ENCODE measurements around the gene CITED2. TPM values are rescaled to one million over a fixed set of nuclear protein-coding genes. Genes with fewer than 3 reads are reported as not detected.

Gene CITED2
- 250 and 268 TPM in 2 replicates for polyA plus RNA-seq (2013)

GRCh38 chr6:139374357-139375225 lies at the start of gene CITED2:
Gene CITED2 (minus strand): TSS chr6:139374648. CDS start chr6:139373944, 704 bp downstream.
- H3K79me2 ChIP-seq (ENCODE audit: control insufficient read depth, insufficient read depth, low read length, poor library complexity): peaks cover 24% of the 10 kb centered on the region
- peak within 1 kb of the TSS; percentile 96 for H3K4ac ChIP-seq (ENCODE audit: low read depth, low read length)
- H3K9ac ChIP-seq (ENCODE audit: low read length): peak within 1 kb of the TSS; percentile 100
- peak within 1 kb of the TSS; percentile 97 for H3K4me3 ChIP-seq (ENCODE audit: low read depth, low read length)
- H3K36me3 ChIP-seq (ENCODE audit: control insufficient read depth in 1 of 2, insufficient read depth in 2 of 2, low read length in 2 of 2): peaks cover 9 to 10% of the 10 kb centered on the region in 2 experiments
- peak within 1 kb of the TSS; percentile 75 for H4K12ac ChIP-seq (ENCODE audit: low read depth, low read length)
- peak within 1 kb of the TSS; percentile 98 for H3K14ac ChIP-seq (ENCODE audit: low read length)
- peak within 1 kb of the TSS; percentile 94 for H2BK12ac ChIP-seq (ENCODE audit: low read length)
- peak within 1 kb of the TSS; percentile 97 for H2BK5ac ChIP-seq (ENCODE audit: low read depth, low read length, poor library complexity)
- H3K27me3 ChIP-seq (ENCODE audit: insufficient read depth, low read length): no peaks in the 10 kb centered on the region
- H3K4me2 ChIP-seq (ENCODE audit: low read length): peak within 1 kb of the TSS; percentile 88
- H3K4me1 ChIP-seq (ENCODE audit: control insufficient read depth in 1 of 2, insufficient read depth in 2 of 2, low read length in 2 of 2): peaks cover 10 to 11% of the 10 kb centered on the region in 2 experiments
- peak; percentile 93 to 98 for DNase-seq
- H2BK120ac ChIP-seq (ENCODE audit: insufficient read depth, low read length, poor library complexity): peak within 1 kb of the TSS; percentile 99
- H4K8ac ChIP-seq (ENCODE audit: low read depth, low read length): peak within 1 kb of the TSS; percentile 77
- peak within 1 kb of the TSS; percentile 98 for H4K91ac ChIP-seq (ENCODE audit: low read depth, low read length)
- peak within 1 kb of the TSS; percentile 79 for H2AFZ ChIP-seq (ENCODE audit: insufficient read depth, low read length, poor library complexity)
- no CpG with 5 or more reads among the region's 82 CpGs for WGBS (ENCODE audit: extremely low coverage, insufficient coverage, insufficient read length)
- H3K79me1 ChIP-seq (ENCODE audit: low read length): peaks cover 39% of the 10 kb centered on the region
- H2AK5ac ChIP-seq (ENCODE audit: low read length): no peak within 1 kb of the TSS
- no peaks in the 10 kb centered on the region for H3K9me3 ChIP-seq (ENCODE audit: insufficient read depth, low read depth, low read length)
- H3K18ac ChIP-seq (ENCODE audit: low read length): peak within 1 kb of the TSS; percentile 94
- H3K23ac ChIP-seq (ENCODE audit: low read length): no peak within 1 kb of the TSS
- H3K27ac ChIP-seq (ENCODE audit: low read depth, low read length): peak within 1 kb of the TSS; percentile 98

GRCh38 chr6:139423037-139423703 lies 48.7 kb upstream of the CITED2 start:
- WGBS (ENCODE audit: extremely low coverage, insufficient coverage, insufficient read length): no CpG with 5 or more reads among the region's 6 CpGs
- no peak overlapping the region for H2BK12ac ChIP-seq (ENCODE audit: low read length)
- no peak overlapping the region for H3K14ac ChIP-seq (ENCODE audit: low read length)
- no peak overlapping the region for H2BK5ac ChIP-seq (ENCODE audit: low read depth, low read length, poor library complexity)
- no peaks in the 10 kb centered on the region for H3K4me1 ChIP-seq (ENCODE audit: control insufficient read depth in 1 of 2, insufficient read depth in 2 of 2, low read length in 2 of 2)
- no peak overlapping the region for H3K18ac ChIP-seq (ENCODE audit: low read length)
- no peaks in the 10 kb centered on the region for H3K36me3 ChIP-seq (ENCODE audit: control insufficient read depth in 1 of 2, insufficient read depth in 2 of 2, low read length in 2 of 2)
- no peak overlapping the region for H2BK120ac ChIP-seq (ENCODE audit: insufficient read depth, low read length, poor library complexity)
- no peaks in the 10 kb centered on the region for H3K79me2 ChIP-seq (ENCODE audit: control insufficient read depth, insufficient read depth, low read length, poor library complexity)
- H3K9ac ChIP-seq (ENCODE audit: low read length): no peak overlapping the region
- no peaks in the 10 kb centered on the region for H3K9me3 ChIP-seq (ENCODE audit: insufficient read depth, low read depth, low read length)
- H4K12ac ChIP-seq (ENCODE audit: low read depth, low read length): no peak overlapping the region
- no peaks in the 10 kb centered on the region for H3K79me1 ChIP-seq (ENCODE audit: low read length)
- no peaks in the 10 kb centered on the region for H3K27me3 ChIP-seq (ENCODE audit: insufficient read depth, low read length)
- H3K4ac ChIP-seq (ENCODE audit: low read depth, low read length): no peak overlapping the region
- no peak overlapping the region for H3K4me3 ChIP-seq (ENCODE audit: low read depth, low read length)
- H3K4me2 ChIP-seq (ENCODE audit: low read length): no peak overlapping the region
- H2AK5ac ChIP-seq (ENCODE audit: low read length): no peak overlapping the region
- no peak overlapping the region for H3K23ac ChIP-seq (ENCODE audit: low read length)
- no peak overlapping the region for H4K91ac ChIP-seq (ENCODE audit: low read depth, low read length)
- H4K8ac ChIP-seq (ENCODE audit: low read depth, low read length): no peak overlapping the region
- no peak for DNase-seq
- no peak overlapping the region for H3K27ac ChIP-seq (ENCODE audit: low read depth, low read length)
- H2AFZ ChIP-seq (ENCODE audit: insufficient read depth, low read length, poor library complexity): no peak overlapping the region

- Histone ChIP-seq H4K8ac (ENCODE audit: low read depth, low read length) (no peak overlapping the region), H3K14ac (ENCODE audit: low read length) (peak overlapping the region; percentile 33), H3K4me3 (ENCODE audit: low read depth, low read length) (no peak overlapping the region), H4K12ac (ENCODE audit: low read depth, low read length) (no peak overlapping the region), H3K9ac (ENCODE audit: low read length) (peak overlapping the region; percentile 51), H3K27me3 (ENCODE audit: insufficient read depth, low read length) (no peaks in the 10 kb centered on the region), H4K91ac (ENCODE audit: low read depth, low read length) (no peak overlapping the region), H2BK120ac (ENCODE audit: insufficient read depth, low read length, poor library complexity) (no peak overlapping the region), H2BK12ac (ENCODE audit: low read length) (no peak overlapping the region), H3K27ac (ENCODE audit: low read depth, low read length) (no peak overlapping the region), H3K9me3 (ENCODE audit: insufficient read depth, low read depth, low read length) (no peaks in the 10 kb centered on the region), H3K4me2 (ENCODE audit: low read length) (no peak overlapping the region), H2BK5ac (ENCODE audit: low read depth, low read length, poor library complexity) (no peak overlapping the region), H3K79me2 (ENCODE audit: control insufficient read depth, insufficient read depth, low read length, poor library complexity) (no peaks in the 10 kb centered on the region), H3K4ac (ENCODE audit: low read depth, low read length) (no peak overlapping the region), H2AFZ (ENCODE audit: insufficient read depth, low read length, poor library complexity) (no peak overlapping the region), H3K79me1 (ENCODE audit: low read length) (no peaks in the 10 kb centered on the region), H2AK5ac (ENCODE audit: low read length) (peak overlapping the region; percentile 61), H3K4me1 (ENCODE audit: control insufficient read depth in 1 of 2, insufficient read depth in 2 of 2, low read length in 2 of 2) (no peaks in the 10 kb centered on the region), H3K36me3 (ENCODE audit: control insufficient read depth in 1 of 2, insufficient read depth in 2 of 2, low read length in 2 of 2) (no peaks in the 10 kb centered on the region), H3K23ac (ENCODE audit: low read length) (no peak overlapping the region), H3K18ac (ENCODE audit: low read length) (no peak overlapping the region)
- DNase-seq: no peak
- WGBS (ENCODE audit: extremely low coverage, insufficient coverage, insufficient read length): no CpG with 5 or more reads among the region's 9 CpGs
Observed at GRCh38 chr6:139422105-139423036, 47.9 kb upstream of the CITED2 start.
